Pancreas (tissue), 10 donors: ENCODE results near the gene ARL15. TPM values are rescaled to one million over a fixed set of nuclear protein-coding genes. Genes with fewer than 3 reads are reported as not detected.

Experiments
- ATAC-seq, 4 donors: fragments of 200-7000 bp; cut with Tn5 transposase; one replicate each; pipeline versions ENCODE4 v1.8.0 to v1.9.1; 2020; ENCODE audit warnings: mild to moderate bottlenecking in 4 of 4, moderate library complexity in 4 of 4
- DNase-seq, 6 donors: peaks; one replicate each; pipeline ENCODE4 v3.0.0-alpha.2; 2020
- FAIRE-seq: peaks from 2 replicates; lab custom pipeline; 2012; peaks lifted over from hg19 to GRCh38; lab: Jason Lieb, UNC
- H3K27ac ChIP-seq, 4 donors: fragments of 200-600 bp; sonication (generic); 1 replicate in 3 of 4; 2 replicates in 1 of 4; pipeline versions ENCODE4 v1.5.0 to v1.8.0; 2020
- H3K27me3 ChIP-seq, 4 donors: fragments of 200-600 bp; one replicate each; pipeline ENCODE4 v1.8.0; 2021
- H3K36me3 ChIP-seq, 3 donors: fragments of 200-600 bp; sonication (generic) in 1 of 3; one replicate each; pipeline versions ENCODE4 v1.5.0 to v1.8.0; 2020 to 2021
- H3K4me1 ChIP-seq, 3 donors: fragments of 200-600 bp; one replicate each; pipeline ENCODE4 v1.8.0; 2021
- H3K4me3 ChIP-seq, 4 donors: fragments of 200-600 bp; sonication (generic) in 2 of 4; one replicate each; pipeline versions ENCODE4 v1.5.0 to v1.8.0; 2020 to 2021
- H3K9me3 ChIP-seq, 4 donors: fragments of 200-600 bp; one replicate each; pipeline ENCODE4 v1.8.0; 2021
- CTCF ChIP-seq, 4 donors: fragments of 200-600 bp; sonication (generic) in 3 of 4; IDR thresholded peaks; one replicate each; pipeline versions ENCODE4 v1.5.0 to v1.8.0; 2021; ENCODE audit warnings: antibody characterized with exemption in 4 of 4
- WGBS, 2 donors: extraction: QIAGEN DNeasy Blood & Tissue Kit; methylation state at CpG; one replicate each; pipeline ENCODE4 v1.1.7; 2013; 5-methylcytosine and 5-hydroxymethylcytosine counted together
- intact Hi-C, 3 donors: fragments of 100-400 bp; cut with DNase I; formaldehyde crosslinking; loops; one replicate each; pipeline versions ENCODE4 v1.11.1 to v1.14.2; 2022
- polyA plus RNA-seq, 2 donors: library from polyadenylated mRNA; stranded (reverse); fragments of 200-250 nt; gene quantifications; one replicate each; pipeline ENCODE4 v1.2.3, GENCODE V29; 2013
- total RNA-seq, 6 donors: library from RNA; stranded (reverse); fragmentation: NEBNext Ultra II Directional in 4 of 6; extraction: Animal tissue kit (Norgen Biotek cat#: 25700) in 4 of 6; gene quantifications; one replicate each; pipeline versions ENCODE4 v1.2.1 to v1.2.4, GENCODE V29; 2021 to 2023
- donor health status: healthy with polysubstance abuse.
- donor health status: DM: no; HTN: no; CAD: no; lungs with moderate emphysema.
- donor health status: DM: no; HTN: no; CAD: no.
- donor health status: control.
- donor health status: control.
- donor health status: Bipolar disorder and iron deficiency.
- donor health status: DM: yes; HTN: yes; CAD: no.
- donor health status: DM: no; HTN: no; CAD: no.
- donor health status: DM: no; HTN: no; CAD: no.
- donor health status: DM: yes; HTN: yes; CAD: no.

ARL15 gene
- total and polyA plus RNA-seq, 8 donors = 3.9 to 14.0 (median 6.7) TPM

- Histone ChIP-seq H3K27me3 (no peaks in the 10 kb centered on the region), H3K36me3 (no peaks in the 10 kb centered on the region), H3K27ac (no peak overlapping the region), H3K9me3 (no peaks in the 10 kb centered on the region), H3K4me1 (peaks cover 0 to 4% (median 0%) of the 10 kb centered on the region in 3 donors), H3K4me3 (no peak overlapping the region)
- WGBS, 2 donors = 90 to 93% methylated on average over 5 of the region's 5 CpGs
- ATAC-seq (no peak), DNase-seq (no peak), FAIRE-seq (no peak)
- TF ChIP-seq CTCF (IDR thresholded peaks at IDR 0.05) = no peak
- intact Hi-C loops = no loop called here
Observed at GRCh38 chr5:54178207-54178606, 132.2 kb downstream of the ARL15 start.

- no peak for ATAC-seq
- intact Hi-C loops = no loop called here
- H3K9me3 ChIP-seq = no peaks in the 10 kb centered on the region
- H3K4me3 ChIP-seq = no peak overlapping the region
- peaks cover 0 to 4% (median 0%) of the 10 kb centered on the region in 3 donors for H3K4me1 ChIP-seq
- no peak for FAIRE-seq
- no peak for TF ChIP-seq CTCF (IDR thresholded peaks at IDR 0.05)
- no peak for DNase-seq
- no peaks in the 10 kb centered on the region for H3K36me3 ChIP-seq
- H3K27me3 ChIP-seq = no peaks in the 10 kb centered on the region
- 90 to 94% methylated on average over 2 of the region's 2 CpGs for WGBS, 2 donors
- no peak overlapping the region for H3K27ac ChIP-seq
Observed at GRCh38 chr5:54177058-54177457, 133.3 kb downstream of the ARL15 start.

- H3K27me3 ChIP-seq = no peaks in the 10 kb centered on the region
- peaks cover 0 to 4% (median 0%) of the 10 kb centered on the region in 3 donors for H3K4me1 ChIP-seq
- intact Hi-C loops = no loop called here
- 95 to 99% methylated on average over 6 of the region's 6 CpGs for WGBS, 2 donors
- H3K4me3 ChIP-seq = no peak overlapping the region
- no peak for FAIRE-seq
- no peaks in the 10 kb centered on the region for H3K9me3 ChIP-seq
- H3K27ac ChIP-seq = no peak overlapping the region
- H3K36me3 ChIP-seq = no peaks in the 10 kb centered on the region
- no peak for ATAC-seq
- no peak for TF ChIP-seq CTCF (IDR thresholded peaks at IDR 0.05)
- no peak for DNase-seq
Observed at GRCh38 chr5:54176066-54176830, 134.1 kb downstream of the ARL15 start.

GRCh38 chr5:54173251-54173650 is 137.1 kb downstream of the ARL15 start:
- H3K27ac ChIP-seq = no peak overlapping the region
- H3K4me1 ChIP-seq = peaks cover 0 to 4% (median 0%) of the 10 kb centered on the region in 3 donors
- intact Hi-C loops = no loop called here
- no peaks in the 10 kb centered on the region for H3K27me3 ChIP-seq
- no peaks in the 10 kb centered on the region for H3K9me3 ChIP-seq
- no peak for TF ChIP-seq CTCF (IDR thresholded peaks at IDR 0.05)
- H3K4me3 ChIP-seq = no peak overlapping the region
- DNase-seq (no peak), ATAC-seq (no peak), FAIRE-seq (no peak)
- 91 to 98% methylated on average over 2 of the region's 2 CpGs for WGBS, 2 donors
- no peaks in the 10 kb centered on the region for H3K36me3 ChIP-seq
